Gastroesophageal sphincter (tissue), 3 donors: ENCODE measurements around the gene ISCU.

Experiments
- EP300 ChIP-seq: sonication (generic); formaldehyde crosslinking; IDR thresholded peaks from one replicate; pipeline ENCODE4 v1.6.1; 2017; ENCODE audit warnings: antibody characterized with exemption, mild to moderate bottlenecking
- POLR2AphosphoS5 ChIP-seq: sonication (generic); formaldehyde crosslinking; IDR thresholded peaks from one replicate; pipeline ENCODE4 v1.6.1; 2017; ENCODE audit warnings: antibody characterized with exemption
- TF ChIP-seq, protein P1 (sequence below), 4 experiments: fragments of 200-600 bp in 2 of 4; fragments of 450-650 bp in 2 of 4; sonication (generic) in 1 of 4; IDR thresholded peaks; one replicate each; pipeline ENCODE4 v1.5.1; 2017 to 2019; ENCODE audit warnings: antibody characterized with exemption in 4 of 4, mild to moderate bottlenecking in 2 of 4, moderate library complexity in 2 of 4

DNA sequence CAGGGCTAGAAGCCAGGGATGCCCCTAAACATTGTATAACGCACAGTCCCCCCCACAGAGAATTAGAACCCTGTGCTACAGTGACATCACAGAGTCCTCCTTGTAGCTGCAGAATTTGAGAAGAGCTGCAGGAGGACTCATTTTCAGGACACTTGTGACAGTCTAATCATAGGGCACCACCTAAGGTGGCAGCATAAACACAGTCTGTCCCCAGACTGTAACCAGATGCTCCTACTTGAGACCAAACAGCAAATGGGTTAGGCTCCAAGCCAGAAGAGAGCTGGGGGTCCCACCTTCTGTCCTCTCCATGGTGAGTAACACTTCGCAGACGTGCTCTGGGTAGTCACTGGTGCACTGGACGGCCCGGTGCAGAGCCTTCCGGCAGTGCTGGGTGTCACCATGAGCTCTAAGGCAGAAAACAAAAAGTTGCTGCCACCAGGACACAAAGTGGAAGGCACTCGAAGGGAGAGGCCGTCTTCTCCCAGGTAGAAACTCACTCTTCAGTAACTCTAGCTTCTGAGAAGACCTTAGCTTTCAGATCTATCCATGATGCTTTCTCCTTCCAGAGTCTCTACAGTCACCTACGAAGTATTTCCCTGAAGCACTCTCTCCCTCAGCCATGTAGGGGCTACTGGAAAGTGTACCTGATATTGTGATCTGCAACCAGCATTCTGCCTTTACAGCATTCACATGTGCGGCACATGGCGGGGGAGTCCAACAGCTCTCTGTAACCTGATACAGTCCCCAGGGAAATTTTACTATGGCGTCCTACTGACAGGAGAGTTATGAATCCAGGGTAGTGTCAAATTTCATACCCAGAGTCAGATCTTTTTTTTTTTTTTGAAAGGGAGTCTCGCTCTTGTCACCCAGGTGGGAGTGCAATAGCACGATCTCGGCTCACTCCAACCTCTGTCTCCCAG is 30.2 kb upstream of the ISCU start:
- TF ChIP-seq, protein P1, sequence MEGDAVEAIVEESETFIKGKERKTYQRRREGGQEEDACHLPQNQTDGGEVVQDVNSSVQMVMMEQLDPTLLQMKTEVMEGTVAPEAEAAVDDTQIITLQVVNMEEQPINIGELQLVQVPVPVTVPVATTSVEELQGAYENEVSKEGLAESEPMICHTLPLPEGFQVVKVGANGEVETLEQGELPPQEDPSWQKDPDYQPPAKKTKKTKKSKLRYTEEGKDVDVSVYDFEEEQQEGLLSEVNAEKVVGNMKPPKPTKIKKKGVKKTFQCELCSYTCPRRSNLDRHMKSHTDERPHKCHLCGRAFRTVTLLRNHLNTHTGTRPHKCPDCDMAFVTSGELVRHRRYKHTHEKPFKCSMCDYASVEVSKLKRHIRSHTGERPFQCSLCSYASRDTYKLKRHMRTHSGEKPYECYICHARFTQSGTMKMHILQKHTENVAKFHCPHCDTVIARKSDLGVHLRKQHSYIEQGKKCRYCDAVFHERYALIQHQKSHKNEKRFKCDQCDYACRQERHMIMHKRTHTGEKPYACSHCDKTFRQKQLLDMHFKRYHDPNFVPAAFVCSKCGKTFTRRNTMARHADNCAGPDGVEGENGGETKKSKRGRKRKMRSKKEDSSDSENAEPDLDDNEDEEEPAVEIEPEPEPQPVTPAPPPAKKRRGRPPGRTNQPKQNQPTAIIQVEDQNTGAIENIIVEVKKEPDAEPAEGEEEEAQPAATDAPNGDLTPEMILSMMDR (IDR thresholded peaks at IDR 0.05): no peak
- TF ChIP-seq POLR2AphosphoS5 (no peak), EP300 (no peak)
